HepG2 (cell line): ENCODE data around the gene BPIFA1. TPM values are rescaled to one million over a fixed set of nuclear protein-coding genes. Genes with fewer than 3 reads are reported as not detected.

Source experiments
- DPF2 ChIP-seq: sonication (generic); formaldehyde crosslinking; IDR thresholded peaks from 2 replicates; pipeline ENCODE4 v1.4.0; 2020; ENCODE audit warnings: mild to moderate bottlenecking, low read depth, missing genetic modification reagents, borderline replicate concordance
- ELF4 ChIP-seq: sonication (generic); formaldehyde crosslinking; IDR thresholded peaks from 2 replicates; pipeline ENCODE4 v1.5.0; 2020; ENCODE audit warnings: missing genetic modification reagents, mild to moderate bottlenecking, moderate library complexity, borderline replicate concordance
- MIER3 ChIP-seq: IDR thresholded peaks from 2 replicates; pipeline ENCODE4 v1.6.1; 2016; ENCODE audit warnings: missing compliant biosample characterization, borderline replicate concordance
- MTF2 ChIP-seq: sonication (generic); formaldehyde crosslinking; IDR thresholded peaks from 2 replicates; pipeline ENCODE4 v1.5.0; 2020; ENCODE audit warnings: missing genetic modification reagents, borderline replicate concordance
- PAWR ChIP-seq: sonication (generic); formaldehyde crosslinking; IDR thresholded peaks from 2 replicates; pipeline ENCODE4 v1.4.0; 2020; ENCODE audit warnings: missing genetic modification reagents, mild to moderate bottlenecking, borderline replicate concordance
- SMAD1 ChIP-seq: sonication (generic); formaldehyde crosslinking; IDR thresholded peaks from 2 replicates; pipeline ENCODE4 v1.4.0; 2020; ENCODE audit warnings: missing genetic modification reagents, low read depth, mild to moderate bottlenecking, borderline replicate concordance
- SRF ChIP-seq: IDR thresholded peaks from 2 replicates; pipeline ENCODE4 v1.6.1; 2011; ENCODE audit warnings: mild to moderate bottlenecking, low read depth, low read length, moderate library complexity
- ZBTB26 ChIP-seq: IDR thresholded peaks from 2 replicates; pipeline ENCODE4 v1.6.1; 2016; ENCODE audit warnings: missing compliant biosample characterization, missing genetic modification reagents, borderline replicate concordance
- ZNF136 ChIP-seq: sonication (generic); formaldehyde crosslinking; IDR thresholded peaks from 2 replicates; pipeline ENCODE4 v1.8.1; 2022; ENCODE audit warnings: low read depth, mild to moderate bottlenecking, moderate library complexity, missing genetic modification reagents
- ZNF230 ChIP-seq: sonication (generic); formaldehyde crosslinking; IDR thresholded peaks from 2 replicates; pipeline ENCODE4 v1.4.0; 2020; ENCODE audit warnings: mild to moderate bottlenecking, missing genetic modification reagents
- polyA plus RNA-seq, 8 experiments: library from polyadenylated mRNA; depleted of rRNA in 3 of 8; stranded (reverse) in 7 of 8; unstranded in 1 of 8; fragments of >200 nt; fragmentation: Illumina TruSeq in 4 of 8; extraction: Trizol in 4 of 8; gene quantifications; 2 replicates each; pipeline versions ENCODE4 v1.2.1 to v1.2.3, GENCODE V29; 2011 to 2016; ENCODE audit warnings: low read depth in 4 of 8, missing spikeins in 1 of 8, mixed read lengths in 1 of 8; ENCODE audit not compliant: insufficient read depth in 1 of 8
- total RNA-seq, 5 experiments: library from RNA; depleted of rRNA; stranded (reverse); fragments of >200 nt; fragmentation: Illumina TruSeq; extraction: Trizol; gene quantifications; 2 replicates each; pipeline ENCODE4 v1.2.3, GENCODE V29; 2016; ENCODE audit warnings: low read depth in 1 of 5
- TF ChIP-seq, protein P1 (sequence below), 2 experiments: fragments of 450-650 bp in 1 of 2; sonication (generic) in 1 of 2; formaldehyde crosslinking in 1 of 2; IDR thresholded peaks; 2 replicates each; pipeline versions ENCODE4 v1.6.1 to v1.8.0; 2016 to 2022; ENCODE audit warnings: antibody characterized with exemption in 1 of 2, mild to moderate bottlenecking in 1 of 2, missing genetic modification reagents in 1 of 2
- TF ChIP-seq, protein P2 (sequence below): sonication (generic); formaldehyde crosslinking; IDR thresholded peaks from 2 replicates; pipeline ENCODE4 v1.8.1; 2023; ENCODE audit warnings: missing genetic modification reagents, inconsistent platforms, borderline replicate concordance
- TF ChIP-seq, protein P3 (sequence below): sonication (generic); formaldehyde crosslinking; IDR thresholded peaks from 2 replicates; pipeline ENCODE4 v1.5.0; 2020; ENCODE audit warnings: mild to moderate bottlenecking, low read depth, missing genetic modification reagents, borderline replicate concordance
- TF ChIP-seq, protein P4 (sequence below): sonication (generic); formaldehyde crosslinking; IDR thresholded peaks from 2 replicates; pipeline ENCODE4 v1.8.0; 2023; ENCODE audit warnings: mild to moderate bottlenecking, missing genetic modification reagents

BPIFA1 gene
- total and polyA plus RNA-seq, 2 of the 13 experiments (the other 11 are each of a cell fraction or from before 2014, with no cell fraction given), result not detected

DNA sequence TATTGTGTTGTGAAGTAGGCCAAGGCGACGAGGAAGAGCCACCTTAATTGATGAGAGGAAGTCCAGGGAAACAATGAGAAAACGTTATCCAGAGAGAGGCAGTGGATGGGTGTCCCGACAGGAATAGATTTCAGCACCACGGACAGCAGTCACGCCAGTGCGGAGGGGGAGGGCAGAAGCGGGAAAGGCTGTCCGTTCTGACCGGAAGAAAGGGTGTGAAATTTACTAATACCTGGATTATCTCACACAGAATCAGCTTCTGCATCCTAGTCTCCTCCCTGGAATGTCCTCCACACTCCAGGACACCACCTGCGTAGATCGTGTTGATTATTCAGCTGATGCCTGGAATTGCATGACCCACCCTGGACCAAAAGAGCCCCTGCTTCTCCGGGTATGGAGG is 26.0 kb upstream of the BPIFA1 start (continued):
- TF ChIP-seq, protein P1, sequence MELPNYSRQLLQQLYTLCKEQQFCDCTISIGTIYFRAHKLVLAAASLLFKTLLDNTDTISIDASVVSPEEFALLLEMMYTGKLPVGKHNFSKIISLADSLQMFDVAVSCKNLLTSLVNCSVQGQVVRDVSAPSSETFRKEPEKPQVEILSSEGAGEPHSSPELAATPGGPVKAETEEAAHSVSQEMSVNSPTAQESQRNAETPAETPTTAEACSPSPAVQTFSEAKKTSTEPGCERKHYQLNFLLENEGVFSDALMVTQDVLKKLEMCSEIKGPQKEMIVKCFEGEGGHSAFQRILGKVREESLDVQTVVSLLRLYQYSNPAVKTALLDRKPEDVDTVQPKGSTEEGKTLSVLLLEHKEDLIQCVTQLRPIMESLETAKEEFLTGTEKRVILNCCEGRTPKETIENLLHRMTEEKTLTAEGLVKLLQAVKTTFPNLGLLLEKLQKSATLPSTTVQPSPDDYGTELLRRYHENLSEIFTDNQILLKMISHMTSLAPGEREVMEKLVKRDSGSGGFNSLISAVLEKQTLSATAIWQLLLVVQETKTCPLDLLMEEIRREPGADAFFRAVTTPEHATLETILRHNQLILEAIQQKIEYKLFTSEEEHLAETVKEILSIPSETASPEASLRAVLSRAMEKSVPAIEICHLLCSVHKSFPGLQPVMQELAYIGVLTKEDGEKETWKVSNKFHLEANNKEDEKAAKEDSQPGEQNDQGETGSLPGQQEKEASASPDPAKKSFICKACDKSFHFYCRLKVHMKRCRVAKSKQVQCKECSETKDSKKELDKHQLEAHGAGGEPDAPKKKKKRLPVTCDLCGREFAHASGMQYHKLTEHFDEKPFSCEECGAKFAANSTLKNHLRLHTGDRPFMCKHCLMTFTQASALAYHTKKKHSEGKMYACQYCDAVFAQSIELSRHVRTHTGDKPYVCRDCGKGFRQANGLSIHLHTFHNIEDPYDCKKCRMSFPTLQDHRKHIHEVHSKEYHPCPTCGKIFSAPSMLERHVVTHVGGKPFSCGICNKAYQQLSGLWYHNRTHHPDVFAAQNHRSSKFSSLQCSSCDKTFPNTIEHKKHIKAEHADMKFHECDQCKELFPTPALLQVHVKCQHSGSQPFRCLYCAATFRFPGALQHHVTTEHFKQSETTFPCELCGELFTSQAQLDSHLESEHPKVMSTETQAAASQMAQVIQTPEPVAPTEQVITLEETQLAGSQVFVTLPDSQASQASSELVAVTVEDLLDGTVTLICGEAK (IDR thresholded peaks at IDR 0.05), result no peak
- TF ChIP-seq, protein P1 (CRISPR knock-in tag; IDR thresholded peaks at IDR 0.05), result peak; percentile 80; the same call in 1 of the 2 replicates
- peak; percentile 83; the same call in 1 of the 2 replicates for TF ChIP-seq ZNF230 (CRISPR knock-in tag)
- TF ChIP-seq, protein P2, sequence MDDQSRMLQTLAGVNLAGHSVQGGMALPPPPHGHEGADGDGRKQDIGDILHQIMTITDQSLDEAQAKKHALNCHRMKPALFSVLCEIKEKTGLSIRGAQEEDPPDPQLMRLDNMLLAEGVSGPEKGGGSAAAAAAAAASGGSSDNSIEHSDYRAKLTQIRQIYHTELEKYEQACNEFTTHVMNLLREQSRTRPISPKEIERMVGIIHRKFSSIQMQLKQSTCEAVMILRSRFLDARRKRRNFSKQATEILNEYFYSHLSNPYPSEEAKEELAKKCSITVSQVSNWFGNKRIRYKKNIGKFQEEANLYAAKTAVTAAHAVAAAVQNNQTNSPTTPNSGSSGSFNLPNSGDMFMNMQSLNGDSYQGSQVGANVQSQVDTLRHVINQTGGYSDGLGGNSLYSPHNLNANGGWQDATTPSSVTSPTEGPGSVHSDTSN (CRISPR knock-in tag), result peak; percentile 87; the same call in 1 of the 2 replicates
- TF ChIP-seq SRF, result no peak
- no peak for TF ChIP-seq DPF2 (CRISPR knock-in tag)
- no peak for TF ChIP-seq ZNF136
- TF ChIP-seq, protein P3, sequence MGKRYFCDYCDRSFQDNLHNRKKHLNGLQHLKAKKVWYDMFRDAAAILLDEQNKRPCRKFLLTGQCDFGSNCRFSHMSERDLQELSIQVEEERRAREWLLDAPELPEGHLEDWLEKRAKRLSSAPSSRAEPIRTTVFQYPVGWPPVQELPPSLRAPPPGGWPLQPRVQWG (CRISPR knock-in tag), result peak; percentile 69; the same call in 1 of the 2 replicates
- TF ChIP-seq ELF4 (CRISPR knock-in tag), result peak; percentile 74; the same call in 1 of the 2 replicates
- TF ChIP-seq PAWR (CRISPR knock-in tag), result no peak
- TF ChIP-seq MTF2 (CRISPR knock-in tag), result no peak
- TF ChIP-seq, protein P4, sequence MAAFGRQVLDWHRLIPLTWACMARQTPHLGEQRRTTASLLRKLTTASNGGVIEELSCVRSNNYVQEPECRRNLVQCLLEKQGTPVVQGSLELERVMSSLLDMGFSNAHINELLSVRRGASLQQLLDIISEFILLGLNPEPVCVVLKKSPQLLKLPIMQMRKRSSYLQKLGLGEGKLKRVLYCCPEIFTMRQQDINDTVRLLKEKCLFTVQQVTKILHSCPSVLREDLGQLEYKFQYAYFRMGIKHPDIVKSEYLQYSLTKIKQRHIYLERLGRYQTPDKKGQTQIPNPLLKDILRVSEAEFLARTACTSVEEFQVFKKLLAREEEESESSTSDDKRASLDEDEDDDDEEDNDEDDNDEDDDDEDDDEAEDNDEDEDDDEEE, result peak; percentile 98
- peak; percentile 91 for TF ChIP-seq MIER3 (CRISPR knock-in tag)
- no peak for TF ChIP-seq SMAD1 (CRISPR knock-in tag)
- peak; percentile 97 for TF ChIP-seq ZBTB26 (CRISPR knock-in tag)
